Measurements from ENCODE around the gene GPR27. TPM values are rescaled to one million over a fixed set of nuclear protein-coding genes. Genes with fewer than 3 reads are reported as not detected.
A peak's percentile ranks its signal among the peaks of the same experiment; 100 is the strongest.

Gene GPR27
- total RNA-seq, 3 donors from 2014 or later (not counting 1 experiment from before 2014, with no cell fraction given), result 0.14 to 2.8 TPM; not detected in 1

- Mint-ChIP-seq H3K4me3 (peak overlapping the region; percentile 70), H3K9me3 (no peaks in the 10 kb centered on the region), H3K27ac (no peak overlapping the region), H3K4me1 (no peaks in the 10 kb centered on the region), H3K27me3 (ENCODE audit: low read depth in 2 of 2) (peaks cover 57% of the 10 kb centered on the region in 2 donors), H3K36me3 (no peaks in the 10 kb centered on the region)
- DNase-seq (no peak), ATAC-seq (peak in 1 of 3 donors; percentile 47)
- TF ChIP-seq CTCF (IDR thresholded peaks at IDR 0.05), result no peak
- H3K4me1 ChIP-seq (ENCODE audit: control insufficient read depth, insufficient read depth, low read length), result peaks cover 4% of the 10 kb centered on the region
- H3K4me3 ChIP-seq (ENCODE audit: low read length), result no peak overlapping the region
- H3K36me3 ChIP-seq (ENCODE audit: control insufficient read depth, insufficient read depth, low read length), result no peaks in the 10 kb centered on the region
- H3K9me3 ChIP-seq (ENCODE audit: control insufficient read depth, insufficient read depth, low read length), result no peaks in the 10 kb centered on the region
- H3K27ac ChIP-seq (ENCODE audit: low read length), result no peak overlapping the region
- intact Hi-C loops (cut with micrococcal nuclease), result no loop called here
- peaks cover 15% of the 10 kb centered on the region for H3K27me3 ChIP-seq (ENCODE audit: control insufficient read depth, insufficient read depth, low read length)
- 25% methylated on average over 65 of the region's 65 CpGs for WGBS (ENCODE audit: insufficient coverage)
These were observed 1.1 kb downstream of the GPR27 start for GRCh38 chr3:71754610-71755253.

- H3K36me3 ChIP-seq (ENCODE audit: control insufficient read depth, insufficient read depth, low read length), result no peaks in the 10 kb centered on the region
- no peak for DNase-seq
- intact Hi-C loops (cut with micrococcal nuclease), result no loop called here
- no peak overlapping the region for H3K4me3 Mint-ChIP-seq
- peaks cover under 1% of the 10 kb centered on the region for H3K4me1 ChIP-seq (ENCODE audit: control insufficient read depth, insufficient read depth, low read length)
- no peaks in the 10 kb centered on the region for H3K4me1 Mint-ChIP-seq
- WGBS (ENCODE audit: insufficient coverage), result 63% methylated on average over 1 of the region's 2 CpGs
- ATAC-seq, result no peak
- H3K27me3 Mint-ChIP-seq (ENCODE audit: low read depth in 2 of 2), result peaks cover 47 to 51% of the 10 kb centered on the region in 2 donors
- no peak overlapping the region for H3K4me3 ChIP-seq (ENCODE audit: low read length)
- H3K27ac Mint-ChIP-seq, result no peak overlapping the region
- H3K27me3 ChIP-seq (ENCODE audit: control insufficient read depth, insufficient read depth, low read length), result peaks cover 6% of the 10 kb centered on the region
- no peaks in the 10 kb centered on the region for H3K9me3 ChIP-seq (ENCODE audit: control insufficient read depth, insufficient read depth, low read length)
- H3K36me3 Mint-ChIP-seq, result no peaks in the 10 kb centered on the region
- no peak for TF ChIP-seq CTCF (IDR thresholded peaks at IDR 0.05)
- no peaks in the 10 kb centered on the region for H3K9me3 Mint-ChIP-seq
- no peak overlapping the region for H3K27ac ChIP-seq (ENCODE audit: low read length)
These were observed 4.4 kb downstream of the GPR27 start for GRCh38 chr3:71758091-71758490.

- 69% methylated on average over 5 of the region's 5 CpGs for WGBS (ENCODE audit: insufficient coverage)
- no peaks in the 10 kb centered on the region for H3K9me3 Mint-ChIP-seq
- peaks cover 49 to 57% of the 10 kb centered on the region in 2 donors for H3K27me3 Mint-ChIP-seq (ENCODE audit: low read depth in 2 of 2)
- H3K4me3 Mint-ChIP-seq, result no peak overlapping the region
- Histone ChIP-seq H3K27me3 (ENCODE audit: control insufficient read depth, insufficient read depth, low read length) (peaks cover 5% of the 10 kb centered on the region), H3K4me1 (ENCODE audit: control insufficient read depth, insufficient read depth, low read length) (no peaks in the 10 kb centered on the region), H3K36me3 (ENCODE audit: control insufficient read depth, insufficient read depth, low read length) (no peaks in the 10 kb centered on the region), H3K4me3 (ENCODE audit: low read length) (no peak overlapping the region), H3K9me3 (ENCODE audit: control insufficient read depth, insufficient read depth, low read length) (no peaks in the 10 kb centered on the region), H3K27ac (ENCODE audit: low read length) (no peak overlapping the region)
- H3K4me1 Mint-ChIP-seq, result no peaks in the 10 kb centered on the region
- no peak overlapping the region for H3K27ac Mint-ChIP-seq
- DNase-seq, result no peak
- no peaks in the 10 kb centered on the region for H3K36me3 Mint-ChIP-seq
- no peak for TF ChIP-seq CTCF (IDR thresholded peaks at IDR 0.05)
- ATAC-seq, result peak in 1 of 3 donors; percentile 32
- intact Hi-C loops (cut with micrococcal nuclease), result no loop called here
These were observed 5.7 kb downstream of the GPR27 start for GRCh38 chr3:71759401-71759800.

- Mint-ChIP-seq H3K27me3 (ENCODE audit: low read depth in 2 of 2) (peaks cover 45 to 55% of the 10 kb centered on the region in 2 donors), H3K27ac (no peak overlapping the region), H3K36me3 (no peaks in the 10 kb centered on the region), H3K4me3 (no peak overlapping the region), H3K4me1 (no peaks in the 10 kb centered on the region), H3K9me3 (no peaks in the 10 kb centered on the region)
- TF ChIP-seq CTCF (IDR thresholded peaks at IDR 0.05), result no peak
- Histone ChIP-seq H3K27me3 (ENCODE audit: control insufficient read depth, insufficient read depth, low read length) (peaks cover 2% of the 10 kb centered on the region), H3K4me3 (ENCODE audit: low read length) (no peak overlapping the region), H3K27ac (ENCODE audit: low read length) (no peak overlapping the region), H3K4me1 (ENCODE audit: control insufficient read depth, insufficient read depth, low read length) (no peaks in the 10 kb centered on the region), H3K36me3 (ENCODE audit: control insufficient read depth, insufficient read depth, low read length) (no peaks in the 10 kb centered on the region), H3K9me3 (ENCODE audit: control insufficient read depth, insufficient read depth, low read length) (no peaks in the 10 kb centered on the region)
- no CpG with 5 or more reads among the region's 1 CpG for WGBS (ENCODE audit: insufficient coverage)
- DNase-seq, result no peak
- no peak for ATAC-seq
- intact Hi-C loops (cut with micrococcal nuclease), result no loop called here
These were observed 6.5 kb downstream of the GPR27 start for GRCh38 chr3:71760140-71760539.

Measured in natural killer cell (primary cell).